ENCODE results near the gene KCNAB2. TPM values are rescaled to one million over a fixed set of nuclear protein-coding genes. Genes with fewer than 3 reads are reported as not detected.

KCNAB2 gene
- total and polyA plus RNA-seq, 4 donors = 7.5 to 48.3 (median 41.1) TPM

DNA sequence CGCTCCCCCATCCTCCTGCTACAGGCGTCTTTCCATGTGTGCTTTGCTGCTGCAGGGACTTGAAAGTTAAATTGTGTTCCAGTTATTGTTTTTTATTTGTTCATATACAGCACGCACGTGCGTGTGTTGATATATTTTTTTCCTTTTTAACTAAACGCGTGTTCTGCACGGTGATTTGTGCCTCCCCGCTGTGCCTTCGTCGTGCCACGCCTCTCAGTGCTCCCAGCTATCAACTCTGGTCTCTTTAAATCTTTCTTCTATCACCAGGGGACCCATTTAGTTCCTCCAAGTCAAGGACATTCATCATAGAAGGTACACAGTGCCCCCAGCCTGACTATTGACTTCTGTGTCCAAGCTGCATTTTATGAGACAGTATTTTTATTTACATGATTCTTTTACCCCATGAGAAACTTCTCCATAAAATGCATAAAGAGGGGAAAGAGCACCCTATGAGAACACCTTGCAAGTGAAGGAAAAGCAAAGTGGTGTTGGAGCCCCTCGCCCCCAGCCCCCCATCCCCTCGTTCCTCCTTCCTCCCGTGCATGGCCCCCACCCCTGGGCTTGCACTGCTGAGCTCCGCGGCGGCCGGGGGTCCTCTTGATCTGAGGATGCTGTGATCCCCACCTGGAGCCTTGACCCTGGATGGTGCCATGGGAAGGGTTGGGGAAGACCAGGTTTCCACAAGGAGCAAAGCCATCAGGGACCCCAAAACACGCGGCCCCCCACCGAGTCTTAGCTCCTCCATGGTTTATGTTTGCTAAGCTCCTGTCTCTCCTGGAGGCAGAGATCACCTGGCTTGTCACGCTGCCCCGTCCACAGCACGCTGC lies 45.5 kb downstream of the KCNAB2 start:
- Histone ChIP-seq H3K9me3 (ENCODE audit: control insufficient read depth, insufficient read depth, low read length) (no peaks in the 10 kb centered on the region), H3K27me3 (ENCODE audit: control insufficient read depth, insufficient read depth, low read length) (no peaks in the 10 kb centered on the region), H3K27ac (ENCODE audit: low read depth, low read length) (no peak overlapping the region), H3K36me3 (ENCODE audit: control insufficient read depth, insufficient read depth, low read length) (peaks cover 48% of the 10 kb centered on the region), H3K4me1 (ENCODE audit: control insufficient read depth, insufficient read depth, low read length) (peaks cover 4% of the 10 kb centered on the region), H3K4me3 (ENCODE audit: low read depth, low read length) (no peak overlapping the region)
- WGBS (ENCODE audit: insufficient coverage) = 66% methylated on average over 16 of the region's 25 CpGs
- peak in 1 of 6 donors; percentile 53 for DNase-seq (ENCODE audit: low read depth in 4 of 6, low spot score in 6 of 6)

DNA sequence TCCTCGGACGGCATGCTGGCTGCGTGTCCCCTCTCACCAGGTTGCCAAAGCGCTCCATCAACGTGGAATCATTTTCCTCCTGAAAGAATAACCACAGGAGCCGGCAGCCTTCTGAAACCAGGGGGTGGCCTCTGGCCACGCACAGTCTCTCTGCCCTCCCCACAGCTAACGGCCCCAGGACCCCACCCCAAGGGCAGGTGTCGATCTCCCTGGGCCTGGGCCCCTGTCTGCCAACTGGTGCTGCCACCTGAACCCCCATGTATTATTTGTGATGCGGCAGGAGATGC lies 46.1 kb downstream of the KCNAB2 start:
- Histone ChIP-seq H3K9me3 (ENCODE audit: control insufficient read depth, insufficient read depth, low read length) (no peaks in the 10 kb centered on the region), H3K27me3 (ENCODE audit: control insufficient read depth, insufficient read depth, low read length) (no peaks in the 10 kb centered on the region), H3K4me1 (ENCODE audit: control insufficient read depth, insufficient read depth, low read length) (peaks cover 4% of the 10 kb centered on the region), H3K27ac (ENCODE audit: low read depth, low read length) (no peak overlapping the region), H3K36me3 (ENCODE audit: control insufficient read depth, insufficient read depth, low read length) (peaks cover 53% of the 10 kb centered on the region), H3K4me3 (ENCODE audit: low read depth, low read length) (no peak overlapping the region)
- no peak for DNase-seq (ENCODE audit: low read depth in 4 of 6, low spot score in 6 of 6)
- 57% methylated on average over 7 of the region's 10 CpGs for WGBS (ENCODE audit: insufficient coverage)

GRCh38 chr1:6092211-6092610 lies 46.5 kb downstream of the KCNAB2 start:
- Histone ChIP-seq H3K4me1 (ENCODE audit: control insufficient read depth, insufficient read depth, low read length) (peaks cover 4% of the 10 kb centered on the region), H3K27me3 (ENCODE audit: control insufficient read depth, insufficient read depth, low read length) (no peaks in the 10 kb centered on the region), H3K27ac (ENCODE audit: low read depth, low read length) (no peak overlapping the region), H3K9me3 (ENCODE audit: control insufficient read depth, insufficient read depth, low read length) (no peaks in the 10 kb centered on the region), H3K36me3 (ENCODE audit: control insufficient read depth, insufficient read depth, low read length) (peaks cover 55% of the 10 kb centered on the region), H3K4me3 (ENCODE audit: low read depth, low read length) (no peak overlapping the region)
- no peak for DNase-seq (ENCODE audit: low read depth in 4 of 6, low spot score in 6 of 6)
- WGBS (ENCODE audit: insufficient coverage) = 87% methylated on average over 8 of the region's 10 CpGs

- Histone ChIP-seq H3K4me1 (ENCODE audit: control insufficient read depth, insufficient read depth, low read length) (peaks cover 4% of the 10 kb centered on the region), H3K27ac (ENCODE audit: low read depth, low read length) (no peak overlapping the region)
- WGBS (ENCODE audit: insufficient coverage) = 69% methylated on average over 8 of the region's 10 CpGs
Measured at GRCh38 chr1:6093071-6093470, 47.4 kb downstream of the KCNAB2 start.

DNA sequence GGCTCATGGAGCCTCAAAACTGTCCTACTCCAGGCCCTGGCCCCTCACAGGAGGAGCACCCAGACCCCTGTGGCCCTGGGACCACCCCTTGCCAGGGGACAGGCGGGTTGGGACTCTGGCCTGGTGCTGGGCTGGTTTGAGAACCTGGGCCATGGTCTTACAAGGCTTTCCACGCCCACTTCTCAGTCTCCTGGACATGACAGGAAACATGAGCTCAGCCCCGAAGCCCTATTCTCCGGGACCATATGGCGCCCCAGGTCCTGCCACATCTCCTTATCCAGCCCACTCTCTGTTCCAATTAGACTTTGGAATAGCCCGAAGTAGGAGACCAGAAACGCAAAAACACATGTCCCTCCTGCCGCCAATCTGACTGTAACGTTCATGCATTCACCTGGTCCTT lies 47.9 kb downstream of the KCNAB2 start:
- Histone ChIP-seq H3K4me3 (ENCODE audit: low read depth, low read length) (no peak overlapping the region), H3K9me3 (ENCODE audit: control insufficient read depth, insufficient read depth, low read length) (no peaks in the 10 kb centered on the region), H3K4me1 (ENCODE audit: control insufficient read depth, insufficient read depth, low read length) (peaks cover 4% of the 10 kb centered on the region), H3K27ac (ENCODE audit: low read depth, low read length) (no peak overlapping the region), H3K36me3 (ENCODE audit: control insufficient read depth, insufficient read depth, low read length) (peaks cover 65% of the 10 kb centered on the region), H3K27me3 (ENCODE audit: control insufficient read depth, insufficient read depth, low read length) (no peaks in the 10 kb centered on the region)
- 93% methylated on average over 9 of the region's 9 CpGs for WGBS (ENCODE audit: insufficient coverage)
- no peak for DNase-seq (ENCODE audit: low read depth in 4 of 6, low spot score in 6 of 6)

More at GRCh38 chr1:6093071-6093470, 47.4 kb downstream of the KCNAB2 start:
- DNase-seq (ENCODE audit: low read depth in 4 of 6, low spot score in 6 of 6) = no peak
- Histone ChIP-seq H3K9me3 (ENCODE audit: control insufficient read depth, insufficient read depth, low read length) (no peaks in the 10 kb centered on the region), H3K36me3 (ENCODE audit: control insufficient read depth, insufficient read depth, low read length) (peaks cover 60% of the 10 kb centered on the region), H3K27me3 (ENCODE audit: control insufficient read depth, insufficient read depth, low read length) (no peaks in the 10 kb centered on the region), H3K4me3 (ENCODE audit: low read depth, low read length) (no peak overlapping the region)

DNA sequence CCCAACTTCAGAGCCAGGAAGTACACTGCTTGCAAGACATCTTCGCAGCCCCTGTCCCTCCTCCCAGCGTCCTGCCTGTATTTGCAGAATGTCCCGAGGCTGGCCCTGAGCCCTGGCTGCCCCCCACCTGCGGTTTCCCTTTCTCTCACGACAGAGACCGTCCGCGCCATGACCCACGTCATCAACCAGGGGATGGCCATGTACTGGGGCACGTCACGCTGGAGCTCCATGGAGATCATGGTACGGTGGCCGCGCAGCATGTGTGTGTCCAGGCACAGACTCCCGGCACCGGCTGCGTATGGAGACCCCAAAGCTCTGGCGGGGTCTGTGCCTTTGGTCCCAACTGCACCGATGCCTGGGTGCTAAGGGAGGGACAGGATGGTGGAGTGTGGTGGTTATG lies 48.6 kb downstream of the KCNAB2 start:
- no peak for DNase-seq (ENCODE audit: low read depth in 4 of 6, low spot score in 6 of 6)
- Histone ChIP-seq H3K36me3 (ENCODE audit: control insufficient read depth, insufficient read depth, low read length) (peaks cover 66% of the 10 kb centered on the region), H3K27me3 (ENCODE audit: control insufficient read depth, insufficient read depth, low read length) (no peaks in the 10 kb centered on the region), H3K4me3 (ENCODE audit: low read depth, low read length) (no peak overlapping the region), H3K4me1 (ENCODE audit: control insufficient read depth, insufficient read depth, low read length) (peaks cover 4% of the 10 kb centered on the region), H3K27ac (ENCODE audit: low read depth, low read length) (no peak overlapping the region), H3K9me3 (ENCODE audit: control insufficient read depth, insufficient read depth, low read length) (no peaks in the 10 kb centered on the region)
- WGBS (ENCODE audit: insufficient coverage) = 87% methylated on average over 19 of the region's 19 CpGs

GRCh38 chr1:6094801-6095505 lies 49.3 kb downstream of the KCNAB2 start:
- 88% methylated on average over 17 of the region's 21 CpGs for WGBS (ENCODE audit: insufficient coverage)
- no peak overlapping the region for H3K4me3 ChIP-seq (ENCODE audit: low read depth, low read length)
- DNase-seq (ENCODE audit: low read depth in 4 of 6, low spot score in 6 of 6) = no peak

DNA sequence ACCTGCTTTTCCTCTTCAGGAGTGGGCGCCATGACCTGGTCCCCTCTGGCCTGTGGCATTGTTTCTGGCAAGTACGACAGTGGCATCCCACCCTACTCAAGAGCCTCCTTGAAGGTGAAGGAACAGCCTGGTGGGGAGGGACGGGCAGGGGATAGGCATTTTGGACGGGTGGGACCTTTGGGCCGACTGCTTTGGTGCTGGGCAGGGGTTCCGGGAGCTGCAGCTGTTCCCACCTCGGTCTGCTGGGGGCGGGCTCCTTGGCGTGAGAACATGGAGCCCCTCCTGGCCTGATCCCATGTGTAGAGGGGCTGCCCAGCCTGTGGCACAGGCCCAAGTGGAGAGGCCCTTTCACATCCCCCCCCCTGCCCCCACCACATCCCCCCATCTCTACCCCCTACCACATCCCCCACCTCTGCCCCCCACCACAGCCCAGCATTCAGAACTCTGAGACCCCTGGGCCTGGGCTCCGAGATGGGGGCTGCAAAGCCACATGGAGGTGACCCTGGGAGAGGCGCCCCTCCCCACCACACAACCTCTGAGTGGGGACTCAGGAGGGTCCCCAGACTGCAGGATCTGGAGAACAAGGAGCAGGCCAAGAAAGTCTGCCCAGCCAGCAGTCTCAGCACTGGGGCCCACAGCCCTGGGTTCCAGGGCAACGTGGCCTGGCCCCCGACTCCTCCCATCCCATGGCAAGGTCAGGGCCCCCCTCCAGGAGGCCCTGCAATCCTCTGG lies 50.0 kb downstream of the KCNAB2 start:
- Histone ChIP-seq H3K36me3 (ENCODE audit: control insufficient read depth, insufficient read depth, low read length) (peaks cover 71% of the 10 kb centered on the region), H3K27ac (ENCODE audit: low read depth, low read length) (no peak overlapping the region), H3K4me1 (ENCODE audit: control insufficient read depth, insufficient read depth, low read length) (peaks cover 3% of the 10 kb centered on the region), H3K4me3 (ENCODE audit: low read depth, low read length) (no peak overlapping the region), H3K9me3 (ENCODE audit: control insufficient read depth, insufficient read depth, low read length) (no peaks in the 10 kb centered on the region), H3K27me3 (ENCODE audit: control insufficient read depth, insufficient read depth, low read length) (no peaks in the 10 kb centered on the region)
- DNase-seq (ENCODE audit: low read depth in 4 of 6, low spot score in 6 of 6) = no peak
- 79% methylated on average over 12 of the region's 13 CpGs for WGBS (ENCODE audit: insufficient coverage)

More at GRCh38 chr1:6094801-6095505, 49.3 kb downstream of the KCNAB2 start:
- H3K27me3 ChIP-seq (ENCODE audit: control insufficient read depth, insufficient read depth, low read length) = no peaks in the 10 kb centered on the region
- H3K36me3 ChIP-seq (ENCODE audit: control insufficient read depth, insufficient read depth, low read length) = peaks cover 71% of the 10 kb centered on the region
- H3K9me3 ChIP-seq (ENCODE audit: control insufficient read depth, insufficient read depth, low read length) = no peaks in the 10 kb centered on the region
- H3K4me1 ChIP-seq (ENCODE audit: control insufficient read depth, insufficient read depth, low read length) = peaks cover 4% of the 10 kb centered on the region
- no peak overlapping the region for H3K27ac ChIP-seq (ENCODE audit: low read depth, low read length)

GRCh38 chr1:6096243-6097116 lies 50.8 kb downstream of the KCNAB2 start:
- Histone ChIP-seq H3K27ac (ENCODE audit: low read depth, low read length) (no peak overlapping the region), H3K36me3 (ENCODE audit: control insufficient read depth, insufficient read depth, low read length) (peaks cover 70% of the 10 kb centered on the region), H3K27me3 (ENCODE audit: control insufficient read depth, insufficient read depth, low read length) (no peaks in the 10 kb centered on the region), H3K4me1 (ENCODE audit: control insufficient read depth, insufficient read depth, low read length) (peaks cover 10% of the 10 kb centered on the region), H3K4me3 (ENCODE audit: low read depth, low read length) (no peak overlapping the region), H3K9me3 (ENCODE audit: control insufficient read depth, insufficient read depth, low read length) (no peaks in the 10 kb centered on the region)
- 84% methylated on average over 19 of the region's 23 CpGs for WGBS (ENCODE audit: insufficient coverage)
- no peak for DNase-seq (ENCODE audit: low read depth in 4 of 6, low spot score in 6 of 6)
